ENCODE data around the gene METTL17.
A peak's percentile ranks its signal among the peaks of the same experiment; 100 is the strongest.

DNA sequence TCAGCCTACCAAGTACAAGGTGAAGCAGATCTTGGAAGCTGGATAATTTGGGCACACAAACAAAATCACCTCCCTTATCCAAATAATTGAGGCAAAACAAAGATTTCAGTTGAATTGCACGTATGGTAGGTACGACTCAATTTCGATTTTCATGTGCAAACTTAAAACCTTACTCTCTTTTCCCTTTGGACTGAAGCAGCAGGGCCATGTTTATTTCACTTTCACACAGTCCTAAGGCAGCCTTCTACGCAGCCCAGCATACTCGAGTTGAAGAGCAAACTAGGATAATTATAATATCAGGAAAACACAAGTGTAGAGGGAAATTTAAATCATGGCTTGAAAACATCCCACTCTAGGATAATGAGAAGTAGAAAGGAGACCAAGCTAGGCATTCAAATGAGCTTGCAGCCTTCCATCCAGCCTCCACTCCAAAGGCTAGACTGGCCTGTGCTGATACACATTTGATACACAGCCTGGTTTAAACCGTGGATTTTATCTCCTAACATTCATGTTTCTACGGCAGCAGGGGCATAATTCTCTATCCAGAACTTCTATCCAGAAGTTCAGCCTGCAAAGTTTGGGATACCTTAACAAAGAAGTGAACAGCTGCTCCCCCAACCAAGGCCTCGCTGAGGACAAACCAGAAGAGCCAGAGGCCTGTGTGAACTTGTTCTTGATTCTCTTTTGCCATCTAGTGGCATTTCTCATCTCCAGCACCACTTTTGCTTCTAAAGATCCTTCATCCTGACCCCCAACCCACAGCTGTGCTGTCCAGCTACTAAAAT lies 50.0 kb downstream of the METTL17 start:
- TF ChIP-seq EP300 (conservative IDR thresholded peaks at IDR 0.05; ENCODE audit: poor library complexity, severe bottlenecking) (no peak), EZH2 (IDR thresholded peaks at IDR 0.05; ENCODE audit: borderline replicate concordance, insufficient read depth, low read length, poor library complexity, severe bottlenecking) (no peak), MXI1 (conservative IDR thresholded peaks at IDR 0.05; ENCODE audit: poor library complexity, severe bottlenecking) (no peak), RAD21 (conservative IDR thresholded peaks at IDR 0.05) (peak; percentile 78), POLR2AphosphoS5 (IDR thresholded peaks at IDR 0.05) (no peak), SMC3 (conservative IDR thresholded peaks at IDR 0.05; ENCODE audit: poor library complexity) (peak; percentile 76), TAF1 (IDR thresholded peaks at IDR 0.05; ENCODE audit: low read depth) (no peak)
- TF ChIP-seq, protein P1, sequence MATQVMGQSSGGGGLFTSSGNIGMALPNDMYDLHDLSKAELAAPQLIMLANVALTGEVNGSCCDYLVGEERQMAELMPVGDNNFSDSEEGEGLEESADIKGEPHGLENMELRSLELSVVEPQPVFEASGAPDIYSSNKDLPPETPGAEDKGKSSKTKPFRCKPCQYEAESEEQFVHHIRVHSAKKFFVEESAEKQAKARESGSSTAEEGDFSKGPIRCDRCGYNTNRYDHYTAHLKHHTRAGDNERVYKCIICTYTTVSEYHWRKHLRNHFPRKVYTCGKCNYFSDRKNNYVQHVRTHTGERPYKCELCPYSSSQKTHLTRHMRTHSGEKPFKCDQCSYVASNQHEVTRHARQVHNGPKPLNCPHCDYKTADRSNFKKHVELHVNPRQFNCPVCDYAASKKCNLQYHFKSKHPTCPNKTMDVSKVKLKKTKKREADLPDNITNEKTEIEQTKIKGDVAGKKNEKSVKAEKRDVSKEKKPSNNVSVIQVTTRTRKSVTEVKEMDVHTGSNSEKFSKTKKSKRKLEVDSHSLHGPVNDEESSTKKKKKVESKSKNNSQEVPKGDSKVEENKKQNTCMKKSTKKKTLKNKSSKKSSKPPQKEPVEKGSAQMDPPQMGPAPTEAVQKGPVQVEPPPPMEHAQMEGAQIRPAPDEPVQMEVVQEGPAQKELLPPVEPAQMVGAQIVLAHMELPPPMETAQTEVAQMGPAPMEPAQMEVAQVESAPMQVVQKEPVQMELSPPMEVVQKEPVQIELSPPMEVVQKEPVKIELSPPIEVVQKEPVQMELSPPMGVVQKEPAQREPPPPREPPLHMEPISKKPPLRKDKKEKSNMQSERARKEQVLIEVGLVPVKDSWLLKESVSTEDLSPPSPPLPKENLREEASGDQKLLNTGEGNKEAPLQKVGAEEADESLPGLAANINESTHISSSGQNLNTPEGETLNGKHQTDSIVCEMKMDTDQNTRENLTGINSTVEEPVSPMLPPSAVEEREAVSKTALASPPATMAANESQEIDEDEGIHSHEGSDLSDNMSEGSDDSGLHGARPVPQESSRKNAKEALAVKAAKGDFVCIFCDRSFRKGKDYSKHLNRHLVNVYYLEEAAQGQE (IDR thresholded peaks at IDR 0.05; ENCODE audit: borderline replicate concordance): no peak
- TF ChIP-seq, protein P2, sequence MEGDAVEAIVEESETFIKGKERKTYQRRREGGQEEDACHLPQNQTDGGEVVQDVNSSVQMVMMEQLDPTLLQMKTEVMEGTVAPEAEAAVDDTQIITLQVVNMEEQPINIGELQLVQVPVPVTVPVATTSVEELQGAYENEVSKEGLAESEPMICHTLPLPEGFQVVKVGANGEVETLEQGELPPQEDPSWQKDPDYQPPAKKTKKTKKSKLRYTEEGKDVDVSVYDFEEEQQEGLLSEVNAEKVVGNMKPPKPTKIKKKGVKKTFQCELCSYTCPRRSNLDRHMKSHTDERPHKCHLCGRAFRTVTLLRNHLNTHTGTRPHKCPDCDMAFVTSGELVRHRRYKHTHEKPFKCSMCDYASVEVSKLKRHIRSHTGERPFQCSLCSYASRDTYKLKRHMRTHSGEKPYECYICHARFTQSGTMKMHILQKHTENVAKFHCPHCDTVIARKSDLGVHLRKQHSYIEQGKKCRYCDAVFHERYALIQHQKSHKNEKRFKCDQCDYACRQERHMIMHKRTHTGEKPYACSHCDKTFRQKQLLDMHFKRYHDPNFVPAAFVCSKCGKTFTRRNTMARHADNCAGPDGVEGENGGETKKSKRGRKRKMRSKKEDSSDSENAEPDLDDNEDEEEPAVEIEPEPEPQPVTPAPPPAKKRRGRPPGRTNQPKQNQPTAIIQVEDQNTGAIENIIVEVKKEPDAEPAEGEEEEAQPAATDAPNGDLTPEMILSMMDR (IDR thresholded peaks at IDR 0.05; ENCODE audit: poor library complexity, severe bottlenecking): peak; percentile 76

All from neural cell (in vitro differentiated cells).